CD4-positive, alpha-beta T cell treated with Interleukin-2 at 100 ng/mL for 4 hours (primary cell): Measurements from ENCODE around the gene TMEM115.

ENCODE experiments used
- DNase-seq: peaks from one replicate; pipeline ENCODE4 v3.0.0-alpha.2; 2020; ENCODE audit warnings: low spot score

Gene TMEM115, protein sequence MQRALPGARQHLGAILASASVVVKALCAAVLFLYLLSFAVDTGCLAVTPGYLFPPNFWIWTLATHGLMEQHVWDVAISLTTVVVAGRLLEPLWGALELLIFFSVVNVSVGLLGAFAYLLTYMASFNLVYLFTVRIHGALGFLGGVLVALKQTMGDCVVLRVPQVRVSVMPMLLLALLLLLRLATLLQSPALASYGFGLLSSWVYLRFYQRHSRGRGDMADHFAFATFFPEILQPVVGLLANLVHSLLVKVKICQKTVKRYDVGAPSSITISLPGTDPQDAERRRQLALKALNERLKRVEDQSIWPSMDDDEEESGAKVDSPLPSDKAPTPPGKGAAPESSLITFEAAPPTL

GRCh38 chr3:50358911-50359759, at the start of gene TMEM115:
TMEM115 (minus strand) TSS chr3:50359521; CDS start chr3:50359063, 458 bp downstream.
- DNase-seq, result peak; percentile 98

- DNase-seq, result no peak
Measured at GRCh38 chr3:50408443-50408944, 49.2 kb upstream of the TMEM115 start.

GRCh38 chr3:50406487-50406886, 47.2 kb upstream of the TMEM115 start:
- DNase-seq, result no peak

DNA sequence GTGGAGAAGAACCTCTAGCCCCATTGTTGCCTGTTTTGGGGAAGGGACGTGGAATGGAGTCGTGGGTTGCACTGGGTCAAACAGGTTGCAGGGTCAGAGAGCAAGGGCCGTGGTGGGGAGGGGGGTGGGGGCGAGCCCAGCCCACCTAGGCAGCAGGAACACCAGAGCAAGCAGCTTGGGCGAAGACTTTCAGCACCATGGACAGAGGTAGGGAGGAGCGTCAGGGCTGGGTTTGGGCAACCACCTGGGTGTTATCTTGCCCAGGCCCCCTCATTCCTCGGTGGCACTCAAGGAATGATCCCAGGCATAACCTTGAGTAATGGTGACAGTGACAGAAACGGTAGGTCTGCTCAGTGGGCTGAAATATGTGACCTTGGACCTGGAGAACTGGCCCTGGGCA, 45.9 kb upstream of the TMEM115 start:
- peak; percentile 9 for DNase-seq

- no peak for DNase-seq
Measured at GRCh38 chr3:50401978-50402595, 42.8 kb upstream of the TMEM115 start.

DNA sequence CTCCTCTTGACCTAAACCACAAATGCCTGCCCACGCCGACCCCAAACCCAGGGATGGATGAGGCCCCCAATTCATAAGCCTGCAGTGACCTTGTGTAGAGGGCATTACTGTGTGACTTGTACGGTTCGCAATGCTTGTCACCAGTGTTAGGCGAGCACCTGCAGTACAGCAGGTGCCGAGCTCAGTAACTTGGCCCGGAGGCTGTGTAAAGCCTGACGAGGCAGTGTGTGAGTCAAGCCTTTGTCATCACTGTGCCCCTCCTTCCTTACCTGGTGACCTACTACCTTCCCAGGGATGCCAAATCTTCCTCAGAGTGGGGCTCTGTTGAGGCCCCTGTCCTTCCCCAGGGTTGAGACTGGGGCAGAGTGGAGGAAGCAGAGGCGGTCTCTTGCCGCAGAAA, 37.2 kb upstream of the TMEM115 start:
- DNase-seq, result no peak

- DNase-seq, result no peak
Measured at GRCh38 chr3:50395070-50395860, 35.9 kb upstream of the TMEM115 start.

- no peak for DNase-seq
Measured at GRCh38 chr3:50393061-50393460, 33.7 kb upstream of the TMEM115 start.

GRCh38 chr3:50392101-50392715, 32.9 kb upstream of the TMEM115 start:
- no peak for DNase-seq

- DNase-seq, result no peak
Measured at GRCh38 chr3:50390508-50391224, 31.3 kb upstream of the TMEM115 start.

- no peak for DNase-seq
Measured at GRCh38 chr3:50389414-50389767, 30.1 kb upstream of the TMEM115 start.

GRCh38 chr3:50388720-50389413, 29.5 kb upstream of the TMEM115 start:
- no peak for DNase-seq

DNA sequence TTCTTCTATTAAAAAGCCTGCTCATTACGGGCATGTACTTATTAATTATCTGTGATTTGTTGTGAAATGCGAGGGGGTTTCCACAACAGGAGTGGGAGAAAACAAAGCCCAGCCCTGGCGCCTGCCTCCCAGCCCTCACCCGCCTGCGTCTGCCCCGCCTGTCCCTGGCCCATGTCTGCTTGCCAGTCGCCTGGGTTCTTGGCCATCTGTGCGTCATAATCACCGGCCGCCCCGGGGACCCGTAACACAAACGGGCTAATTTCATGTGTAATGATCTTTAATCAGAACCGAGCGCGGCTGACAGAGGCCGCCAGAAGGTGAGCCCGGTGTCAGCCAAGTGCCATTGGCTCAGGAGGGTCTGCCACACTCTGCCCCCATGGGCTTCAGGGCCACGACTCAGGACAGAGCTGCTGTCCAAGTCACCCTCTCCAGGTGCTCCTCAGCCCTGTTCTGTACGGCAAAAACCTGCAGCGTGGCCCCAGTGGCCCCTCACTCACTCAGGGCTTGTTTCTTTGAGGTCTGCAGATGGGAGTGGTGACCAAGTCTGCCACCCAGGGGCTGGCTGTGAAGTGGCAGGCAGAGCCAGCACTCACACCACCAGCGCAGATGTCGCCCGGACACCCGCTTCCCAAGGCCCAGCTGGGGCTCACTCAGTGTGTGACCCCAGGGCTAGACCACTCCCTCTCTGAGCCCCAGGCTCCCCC, 28.8 kb upstream of the TMEM115 start:
- DNase-seq, result no peak

DNA sequence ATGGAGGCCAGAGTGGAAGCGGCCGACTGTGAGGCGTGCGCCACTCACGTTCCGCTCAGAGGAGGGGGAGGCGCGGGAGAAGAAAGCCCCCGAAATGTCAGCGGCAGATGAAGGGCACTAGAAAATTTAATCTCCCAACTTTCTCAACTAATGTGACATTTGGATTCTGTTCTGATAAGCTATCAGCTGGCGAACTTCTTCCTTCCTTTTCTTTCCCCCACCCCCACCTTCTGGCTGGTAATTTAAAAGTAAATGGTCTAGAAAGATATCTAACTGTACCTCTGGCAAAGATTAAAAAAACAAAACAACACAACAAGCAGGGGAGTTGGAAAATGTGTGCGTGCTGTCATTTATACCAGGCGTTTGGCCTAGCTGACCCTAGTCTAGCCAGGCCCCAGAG, 26.4 kb upstream of the TMEM115 start:
- no peak for DNase-seq

GRCh38 chr3:50383750-50384149, 24.4 kb upstream of the TMEM115 start:
- no peak for DNase-seq

DNA sequence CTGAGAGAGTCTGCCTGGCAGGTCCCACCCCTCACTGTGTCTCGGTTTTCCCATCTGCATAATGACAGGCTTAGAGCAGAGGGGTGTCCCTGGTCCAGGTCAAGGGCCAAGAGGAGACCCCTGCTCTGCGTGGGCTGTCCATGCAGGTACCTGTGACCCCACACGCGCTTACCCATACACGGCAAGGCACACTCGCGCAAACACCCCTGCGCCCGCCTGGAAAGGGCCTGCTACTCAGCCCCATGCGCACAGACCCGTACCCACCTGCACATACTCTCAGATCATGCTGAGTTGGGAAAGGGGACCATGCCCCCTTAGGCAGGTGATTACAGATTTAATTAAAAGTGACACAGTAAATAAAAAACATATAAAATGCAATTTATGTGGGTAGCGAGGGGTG, 23.4 kb upstream of the TMEM115 start:
- no peak for DNase-seq

DNA sequence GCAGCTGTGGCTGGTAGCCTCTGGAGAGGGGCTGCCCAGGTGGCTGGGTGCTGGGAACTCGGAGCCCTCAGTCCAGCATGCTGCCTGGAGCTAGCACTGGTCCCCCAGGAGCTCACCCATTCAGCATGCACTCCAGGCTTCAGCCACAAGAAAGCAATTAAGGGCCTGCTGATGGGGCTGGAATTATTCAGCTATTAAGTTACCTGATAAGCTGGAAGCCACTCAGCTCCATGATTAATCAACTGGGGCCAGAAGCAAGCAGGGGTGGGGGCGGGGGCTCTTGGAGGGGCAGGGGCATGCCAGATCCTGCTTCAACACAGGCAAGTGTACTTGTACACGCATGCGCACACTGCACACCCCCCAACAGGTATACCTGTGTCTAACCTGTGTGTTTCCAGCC, 22.1 kb upstream of the TMEM115 start:
- DNase-seq, result no peak

DNA sequence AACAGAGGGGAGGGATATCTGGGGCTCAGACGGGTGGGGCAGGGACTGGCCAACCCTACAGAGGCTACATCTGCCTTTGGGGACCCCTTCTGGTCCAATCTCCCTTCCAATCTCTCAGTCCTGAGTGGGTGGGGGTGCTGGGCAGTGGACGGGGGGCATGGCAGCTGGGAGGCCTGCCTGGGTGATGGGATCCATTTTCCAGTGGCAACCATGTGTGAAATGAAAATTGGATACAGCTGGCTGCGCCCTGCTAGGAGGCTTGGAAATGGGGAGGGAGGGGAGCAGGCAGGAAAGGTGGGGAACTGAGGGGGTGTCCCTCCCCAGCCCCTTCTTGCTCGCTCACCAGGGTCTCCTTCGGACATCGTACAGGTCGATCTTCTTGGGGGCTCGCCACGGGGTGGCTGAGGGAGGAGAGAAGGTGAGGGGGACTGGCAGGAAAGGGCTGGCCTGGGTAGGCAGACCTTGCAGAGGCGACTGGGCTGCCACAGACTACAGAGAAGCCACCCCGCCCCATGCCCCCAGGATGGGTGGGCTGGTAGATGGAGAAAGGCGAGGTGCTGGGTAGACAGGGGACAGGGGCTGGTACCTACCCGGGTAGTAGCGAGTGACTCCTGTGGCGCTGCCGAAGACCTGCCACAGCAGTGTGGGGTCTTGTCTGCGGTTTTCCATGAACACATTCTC, 21.2 kb upstream of the TMEM115 start:
- DNase-seq, result no peak

DNA sequence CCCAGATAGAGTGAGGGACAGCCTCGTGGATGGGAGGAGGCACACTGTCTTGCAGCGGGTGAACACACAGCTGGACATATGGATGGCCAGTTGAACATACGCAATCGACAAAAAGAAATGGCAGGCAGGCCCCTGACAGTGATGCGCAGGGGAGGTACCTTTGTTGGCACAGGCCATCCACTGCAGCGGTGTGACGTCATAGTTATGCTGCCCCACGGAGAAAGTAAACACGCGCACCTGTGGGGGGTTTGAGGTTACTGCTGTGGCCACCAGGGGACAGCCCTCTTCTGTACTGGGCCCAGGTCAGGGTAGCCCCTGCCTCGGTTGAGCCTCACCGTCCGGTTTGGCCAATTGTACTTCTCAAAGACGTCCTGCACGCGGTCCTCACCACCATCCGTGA, 19.4 kb upstream of the TMEM115 start:
- DNase-seq, result no peak
